ENCODE results near the gene CTSW.

DNA sequence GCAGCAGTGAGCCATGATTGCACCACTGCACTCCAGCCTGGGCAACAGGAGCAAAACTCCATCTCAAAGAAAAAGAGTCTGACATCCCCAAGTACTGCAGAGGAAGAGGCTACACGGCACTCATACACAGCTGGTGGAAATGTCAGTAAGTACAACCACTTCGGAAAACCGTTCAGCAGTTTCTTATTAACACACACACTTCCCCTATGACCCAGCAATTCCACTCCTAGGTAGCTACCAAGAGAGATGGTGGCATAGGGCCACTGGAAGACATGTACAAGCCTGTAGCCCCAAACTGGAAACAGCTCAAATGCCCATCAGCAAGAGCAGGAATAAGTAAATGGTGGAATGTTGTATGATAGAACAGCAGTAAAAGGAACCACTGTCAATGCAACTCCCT, 42.9 kb downstream of the CTSW start:
- TF ChIP-seq, protein P1, sequence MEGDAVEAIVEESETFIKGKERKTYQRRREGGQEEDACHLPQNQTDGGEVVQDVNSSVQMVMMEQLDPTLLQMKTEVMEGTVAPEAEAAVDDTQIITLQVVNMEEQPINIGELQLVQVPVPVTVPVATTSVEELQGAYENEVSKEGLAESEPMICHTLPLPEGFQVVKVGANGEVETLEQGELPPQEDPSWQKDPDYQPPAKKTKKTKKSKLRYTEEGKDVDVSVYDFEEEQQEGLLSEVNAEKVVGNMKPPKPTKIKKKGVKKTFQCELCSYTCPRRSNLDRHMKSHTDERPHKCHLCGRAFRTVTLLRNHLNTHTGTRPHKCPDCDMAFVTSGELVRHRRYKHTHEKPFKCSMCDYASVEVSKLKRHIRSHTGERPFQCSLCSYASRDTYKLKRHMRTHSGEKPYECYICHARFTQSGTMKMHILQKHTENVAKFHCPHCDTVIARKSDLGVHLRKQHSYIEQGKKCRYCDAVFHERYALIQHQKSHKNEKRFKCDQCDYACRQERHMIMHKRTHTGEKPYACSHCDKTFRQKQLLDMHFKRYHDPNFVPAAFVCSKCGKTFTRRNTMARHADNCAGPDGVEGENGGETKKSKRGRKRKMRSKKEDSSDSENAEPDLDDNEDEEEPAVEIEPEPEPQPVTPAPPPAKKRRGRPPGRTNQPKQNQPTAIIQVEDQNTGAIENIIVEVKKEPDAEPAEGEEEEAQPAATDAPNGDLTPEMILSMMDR (optimal IDR thresholded peaks at IDR 0.05 in 1 of 3, IDR thresholded peaks at IDR 0.05 in 1 of 3, conservative IDR thresholded peaks at IDR 0.05 in 1 of 3; ENCODE audit: extremely low read depth in 1 of 3, insufficient read depth in 2 of 3, low read length in 3 of 3): no peak
- TF ChIP-seq EZH2 (IDR thresholded peaks at IDR 0.05; ENCODE audit: low read length): no peak
